ENCODE results near the gene TRIM66.

TRIM66 gene

DNA sequence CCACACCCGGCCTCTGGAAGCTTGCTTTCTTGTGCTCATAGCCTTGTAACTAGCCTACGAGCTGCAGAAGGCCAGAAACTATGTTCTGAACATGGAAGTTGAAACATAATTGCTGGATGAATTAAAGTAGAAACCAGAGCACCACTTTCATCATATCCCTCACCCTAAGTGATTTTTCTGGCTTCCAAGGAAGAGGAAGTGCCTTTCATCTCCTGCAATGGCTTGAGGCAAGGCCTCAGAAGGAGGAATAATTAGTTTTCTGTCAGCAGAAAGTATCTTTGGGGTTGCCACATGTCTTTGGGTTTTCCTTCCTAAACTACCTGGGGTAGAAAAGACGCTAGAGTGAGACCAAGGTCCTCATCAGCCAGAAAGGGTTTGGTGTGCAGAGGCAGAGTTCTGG lies 14.6 kb upstream of the TRIM66 start:
- in situ Hi-C loops (cut with HindIII; ENCODE audit: low pct_unique_long_range_greater_than_20kb, low sequenced_read_pairs), result no loop called here
- no peak for TF ChIP-seq JUND (IDR thresholded peaks at IDR 0.05; ENCODE audit: low read depth)
- DNase-seq (ENCODE audit: low read depth in 1 of 2, low spot score in 1 of 2), result no peak

DNA sequence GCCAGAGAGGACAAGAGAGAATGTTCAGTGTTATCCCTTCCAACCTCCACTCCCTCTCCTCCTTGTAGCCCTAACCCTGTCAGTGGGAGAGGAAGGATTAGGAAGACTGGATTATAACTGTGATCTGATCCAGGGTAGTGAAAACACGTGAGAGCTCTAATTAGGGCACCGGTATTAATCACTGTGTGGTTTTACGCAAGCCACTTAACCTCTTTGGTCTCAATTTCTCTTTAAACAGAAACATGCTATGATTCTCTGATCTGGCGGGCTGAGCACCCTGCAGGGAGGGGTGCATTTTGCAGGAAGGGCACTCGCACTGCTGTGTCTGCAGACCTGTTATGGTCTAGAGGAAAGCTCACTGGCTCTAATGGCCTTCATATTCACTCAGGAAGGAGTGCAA lies 11.7 kb upstream of the TRIM66 start:
- no peak for TF ChIP-seq JUND (IDR thresholded peaks at IDR 0.05; ENCODE audit: low read depth)
- in situ Hi-C loops (cut with HindIII; ENCODE audit: low pct_unique_long_range_greater_than_20kb, low sequenced_read_pairs), result no loop called here
- no peak for DNase-seq (ENCODE audit: low read depth in 1 of 2, low spot score in 1 of 2)

DNA sequence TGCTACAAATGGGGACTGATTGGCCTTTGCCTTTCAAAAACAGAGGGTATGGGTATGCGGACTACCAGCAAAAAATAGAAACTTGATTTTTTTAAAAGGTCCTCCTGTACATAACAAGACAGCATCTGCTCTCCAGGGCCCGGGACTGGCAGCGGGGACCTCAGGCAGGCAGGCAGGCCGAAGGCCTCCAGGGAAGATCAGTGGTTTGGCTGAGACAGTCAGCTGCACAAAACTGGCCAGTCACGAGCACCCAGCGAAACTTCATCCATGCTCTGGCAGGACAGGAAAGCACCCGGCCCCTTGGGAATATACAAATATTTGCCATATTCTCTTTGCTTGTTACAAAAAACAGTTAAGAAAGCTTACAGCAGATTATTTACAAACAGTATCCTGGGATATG lies 11.1 kb upstream of the TRIM66 start:
- in situ Hi-C loops (cut with HindIII; ENCODE audit: low pct_unique_long_range_greater_than_20kb, low sequenced_read_pairs), result no loop called here
- DNase-seq (ENCODE audit: low read depth in 1 of 2, low spot score in 1 of 2), result no peak
- no peak for TF ChIP-seq JUND (IDR thresholded peaks at IDR 0.05; ENCODE audit: low read depth)

DNA sequence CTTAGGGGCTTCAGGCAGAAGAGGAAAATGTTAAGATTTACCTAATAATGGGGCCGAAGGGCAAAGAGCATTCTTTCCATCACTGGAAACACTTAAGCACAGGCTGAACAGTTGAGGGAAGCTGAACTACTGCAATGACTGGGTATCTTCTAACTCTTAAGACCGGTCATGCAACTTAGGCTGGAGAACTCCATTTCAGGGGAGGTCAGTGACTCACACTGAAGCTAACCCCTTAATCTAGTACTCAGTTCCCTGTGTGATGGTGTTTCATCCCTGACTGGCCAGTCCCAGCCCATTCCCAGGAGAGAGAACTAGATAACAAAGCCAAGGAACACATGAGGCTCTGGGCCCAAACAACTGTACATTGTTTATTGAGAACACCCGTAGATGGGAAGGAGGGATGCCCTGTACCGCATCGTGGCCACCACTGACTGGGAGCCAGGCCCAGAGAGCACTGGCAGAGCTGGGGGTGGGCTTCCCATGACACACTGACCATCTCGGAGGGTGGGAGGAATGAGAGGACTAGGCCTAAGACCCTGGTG lies 10.6 kb upstream of the TRIM66 start:
- no peak for DNase-seq (ENCODE audit: low read depth in 1 of 2, low spot score in 1 of 2)
- TF ChIP-seq JUND (IDR thresholded peaks at IDR 0.05; ENCODE audit: low read depth), result no peak
- in situ Hi-C loops (cut with HindIII; ENCODE audit: low pct_unique_long_range_greater_than_20kb, low sequenced_read_pairs), result no loop called here

DNA sequence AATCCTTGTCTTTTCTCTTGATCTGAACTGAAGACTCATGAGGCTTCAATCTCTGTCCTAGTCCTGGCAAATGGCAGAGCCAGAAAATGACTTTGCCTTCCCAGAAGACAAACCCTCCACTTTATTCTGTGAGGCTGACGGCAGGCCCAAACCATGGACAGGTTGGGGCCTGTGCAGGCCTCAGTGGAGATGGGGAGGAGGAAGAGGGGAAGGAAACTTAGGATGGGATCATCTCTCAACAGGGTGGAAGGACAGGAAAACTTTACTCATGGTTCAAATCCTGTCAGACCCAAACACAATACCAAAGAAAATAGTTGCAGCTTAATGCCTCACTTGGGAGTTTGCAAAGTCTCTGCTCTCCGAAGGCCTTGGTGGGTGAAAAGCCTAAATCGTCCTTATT lies 10.0 kb upstream of the TRIM66 start:
- in situ Hi-C loops (cut with HindIII; ENCODE audit: low pct_unique_long_range_greater_than_20kb, low sequenced_read_pairs), result no loop called here
- DNase-seq (ENCODE audit: low read depth in 1 of 2, low spot score in 1 of 2), result no peak
- TF ChIP-seq JUND (IDR thresholded peaks at IDR 0.05; ENCODE audit: low read depth), result no peak

DNA sequence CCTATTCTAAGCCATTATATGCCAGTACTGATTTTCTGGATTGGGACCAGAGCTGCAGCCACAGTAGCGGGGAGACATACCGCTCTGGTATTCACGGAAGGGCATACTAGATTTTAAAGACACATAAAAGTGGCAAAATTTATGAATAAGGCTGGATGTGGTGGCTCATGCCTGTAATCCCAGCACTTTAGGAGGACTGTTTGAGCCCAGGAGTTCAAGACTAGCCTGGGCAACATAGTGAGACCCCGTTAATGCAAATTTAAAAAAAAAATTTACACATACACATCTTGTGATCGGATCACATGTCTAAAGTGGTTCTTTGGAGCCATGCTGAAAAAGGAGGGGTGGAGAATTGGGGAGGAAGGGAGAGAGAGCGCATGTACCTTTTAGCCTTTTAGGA lies 9.1 kb upstream of the TRIM66 start:
- in situ Hi-C loops (cut with HindIII; ENCODE audit: low pct_unique_long_range_greater_than_20kb, low sequenced_read_pairs), result no loop called here
- no peak for DNase-seq (ENCODE audit: low read depth in 1 of 2, low spot score in 1 of 2)
- TF ChIP-seq JUND (IDR thresholded peaks at IDR 0.05; ENCODE audit: low read depth), result no peak

DNA sequence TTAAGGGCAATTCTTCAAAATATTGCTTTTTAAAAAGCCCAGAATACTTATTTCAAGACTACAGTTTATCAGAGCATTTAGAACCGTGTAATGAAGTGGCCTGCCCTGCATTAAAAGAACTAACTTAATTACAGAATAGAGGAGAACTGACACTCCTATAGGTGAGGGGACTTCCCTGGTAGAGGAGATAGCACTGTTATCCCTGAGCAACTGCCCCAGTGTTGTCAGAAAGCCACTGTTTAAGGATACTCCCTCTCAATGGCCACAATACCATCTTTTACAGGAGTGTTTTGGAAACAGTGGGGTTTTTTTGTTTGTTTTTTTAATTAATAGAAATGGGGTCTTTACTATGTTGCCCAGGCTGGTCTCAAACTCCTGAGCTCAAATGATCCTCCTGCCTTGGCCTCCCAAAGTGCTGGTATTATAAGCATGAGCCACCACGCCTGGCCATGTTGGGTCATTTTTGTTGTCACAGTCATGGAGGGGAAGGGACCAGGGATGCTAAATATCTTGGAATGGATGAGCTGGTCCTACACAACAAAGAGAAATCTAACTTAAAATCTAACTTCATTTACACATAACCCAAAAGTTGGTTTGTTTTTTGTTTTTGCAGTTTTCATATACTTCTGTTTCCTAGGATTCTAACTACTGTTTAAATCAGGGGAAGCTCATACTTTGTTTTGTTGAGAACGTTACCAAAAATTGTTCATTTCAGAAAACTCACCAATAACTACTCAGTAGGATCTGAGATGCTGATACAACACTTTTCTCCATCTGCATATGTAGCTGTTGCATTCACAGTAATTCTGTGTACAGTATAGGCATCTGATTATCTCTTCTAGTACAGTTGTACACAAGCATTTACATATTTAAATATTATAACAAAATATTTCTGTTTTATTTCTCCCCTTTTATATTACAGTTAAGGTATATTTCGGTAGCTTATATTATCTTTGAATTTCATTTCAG lies 8.2 kb upstream of the TRIM66 start:
- TF ChIP-seq JUND (IDR thresholded peaks at IDR 0.05; ENCODE audit: low read depth), result no peak
- no peak for DNase-seq (ENCODE audit: low read depth in 1 of 2, low spot score in 1 of 2)
- in situ Hi-C loops (cut with HindIII; ENCODE audit: low pct_unique_long_range_greater_than_20kb, low sequenced_read_pairs), result no loop called here

DNA sequence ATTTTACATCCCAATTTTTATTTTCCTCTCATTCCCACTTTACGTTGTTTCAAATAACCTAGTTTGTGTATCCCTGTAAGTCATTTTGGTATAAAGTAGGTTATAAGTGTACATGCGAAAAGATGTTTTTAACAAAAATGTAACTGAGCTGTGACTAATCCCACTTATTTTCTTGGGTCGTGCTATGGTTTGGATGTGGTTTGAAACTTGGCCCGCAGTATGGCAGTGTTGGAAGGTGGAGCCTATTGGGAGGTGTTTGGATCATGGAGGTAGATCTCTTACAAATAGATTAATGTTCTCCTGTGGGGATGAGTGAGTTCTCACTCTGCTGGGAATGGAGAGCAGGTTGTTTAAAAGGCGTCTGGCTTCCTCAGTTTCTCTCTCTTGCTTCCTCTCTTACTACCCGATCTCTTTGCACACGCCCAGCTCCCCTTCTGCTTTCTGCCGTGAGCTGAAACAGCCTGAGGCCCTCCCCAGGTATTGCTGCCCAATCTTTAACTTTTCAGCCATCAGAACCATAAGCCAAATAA lies 7.3 kb upstream of the TRIM66 start:
- DNase-seq (ENCODE audit: low read depth in 1 of 2, low spot score in 1 of 2), result no peak
- in situ Hi-C loops (cut with HindIII; ENCODE audit: low pct_unique_long_range_greater_than_20kb, low sequenced_read_pairs), result no loop called here
- TF ChIP-seq JUND (IDR thresholded peaks at IDR 0.05; ENCODE audit: low read depth), result no peak

DNA sequence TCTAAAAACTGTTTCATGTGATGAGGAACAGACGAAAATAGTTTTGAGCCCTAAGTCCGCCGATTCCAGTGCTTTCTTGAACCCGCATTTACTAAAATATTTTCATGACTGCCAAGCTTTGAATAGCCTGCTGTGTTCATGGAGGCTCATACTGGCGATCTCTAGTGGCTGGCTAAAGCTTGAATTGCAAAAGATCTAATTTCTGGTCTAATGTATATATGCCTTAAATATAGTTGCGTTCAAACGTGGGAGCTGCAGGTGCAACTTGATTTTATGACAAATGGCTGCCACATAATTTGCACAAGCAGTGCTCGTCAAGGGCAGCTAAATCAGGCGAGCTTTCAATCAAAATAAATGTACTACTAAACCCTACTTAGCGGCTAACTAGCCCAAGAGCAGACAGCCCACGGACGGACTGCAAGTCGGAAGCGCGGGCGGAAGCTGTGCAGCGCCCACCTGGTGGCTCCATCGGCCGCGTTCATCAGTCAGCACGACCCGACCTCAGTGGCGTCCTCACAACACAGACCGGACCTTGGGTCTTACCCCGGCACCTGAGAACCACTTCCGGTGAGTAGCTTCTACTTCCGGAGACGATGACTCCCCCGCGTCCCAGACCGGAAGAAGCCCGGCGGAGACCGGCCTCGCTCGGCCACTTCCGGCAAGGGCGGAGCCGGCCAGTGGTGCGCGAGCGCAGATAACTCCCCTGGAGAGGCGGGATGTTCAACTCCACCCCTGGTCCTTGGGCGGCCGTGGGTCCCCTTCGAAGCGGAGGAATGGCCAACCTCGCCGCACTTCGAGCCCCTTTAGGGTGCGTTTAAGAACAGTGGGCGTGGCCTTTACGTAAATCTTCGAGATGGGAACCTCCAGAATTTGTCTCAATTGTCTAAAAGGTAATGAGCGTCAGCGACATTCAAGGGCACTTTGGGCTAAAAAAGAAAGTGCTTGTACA lies 6.2 kb upstream of the TRIM66 start:
- DNase-seq (ENCODE audit: low read depth in 1 of 2, low spot score in 1 of 2), result peak; percentile 68 to 97
- TF ChIP-seq JUND (IDR thresholded peaks at IDR 0.05; ENCODE audit: low read depth), result no peak
- in situ Hi-C loops (cut with HindIII; ENCODE audit: low pct_unique_long_range_greater_than_20kb, low sequenced_read_pairs), result no loop called here

DNA sequence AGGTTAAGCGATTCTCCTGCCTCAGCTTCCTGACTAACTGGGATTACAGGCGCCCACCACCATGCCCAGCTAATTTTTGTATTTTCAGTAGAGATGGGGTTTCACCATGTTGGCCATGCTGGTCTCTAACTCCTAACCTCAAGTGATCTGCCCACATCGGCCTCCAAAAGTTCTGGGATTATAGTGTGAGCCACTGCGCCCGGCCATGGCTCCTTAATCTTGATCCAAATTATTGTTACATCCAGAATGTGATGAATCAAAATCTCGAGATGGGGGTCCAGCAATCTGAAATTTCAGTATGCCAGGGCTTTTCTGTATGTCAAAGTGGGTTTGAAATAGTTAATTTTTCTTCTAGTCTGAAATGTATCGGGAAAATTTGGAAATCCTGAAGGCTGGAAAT lies 3.9 kb upstream of the TRIM66 start:
- no peak for TF ChIP-seq JUND (IDR thresholded peaks at IDR 0.05; ENCODE audit: low read depth)
- in situ Hi-C loops (cut with HindIII; ENCODE audit: low pct_unique_long_range_greater_than_20kb, low sequenced_read_pairs), result no loop called here
- DNase-seq (ENCODE audit: low read depth in 1 of 2, low spot score in 1 of 2), result no peak

DNA sequence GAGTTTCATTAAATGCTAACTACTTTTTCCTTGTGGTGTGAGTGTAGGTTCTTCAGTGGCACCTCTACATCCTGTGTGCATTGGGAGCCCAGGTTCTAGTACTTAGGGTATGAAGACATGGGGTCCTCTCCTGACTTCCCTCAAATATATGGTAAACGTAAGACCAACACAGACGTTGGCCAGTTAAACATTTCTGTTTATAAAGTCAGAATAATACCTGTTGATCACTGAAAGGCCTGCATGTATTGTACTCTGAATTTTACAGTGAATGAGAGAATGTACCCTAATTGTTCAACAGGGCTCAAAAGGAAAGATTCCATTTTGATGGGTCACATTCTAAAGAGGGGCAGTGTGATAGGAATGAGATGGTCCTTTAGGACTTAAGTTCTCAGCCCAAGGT lies 3.4 kb upstream of the TRIM66 start:
- TF ChIP-seq JUND (IDR thresholded peaks at IDR 0.05; ENCODE audit: low read depth), result no peak
- DNase-seq (ENCODE audit: low read depth in 1 of 2, low spot score in 1 of 2), result no peak
- in situ Hi-C loops (cut with HindIII; ENCODE audit: low pct_unique_long_range_greater_than_20kb, low sequenced_read_pairs), result no loop called here

DNA sequence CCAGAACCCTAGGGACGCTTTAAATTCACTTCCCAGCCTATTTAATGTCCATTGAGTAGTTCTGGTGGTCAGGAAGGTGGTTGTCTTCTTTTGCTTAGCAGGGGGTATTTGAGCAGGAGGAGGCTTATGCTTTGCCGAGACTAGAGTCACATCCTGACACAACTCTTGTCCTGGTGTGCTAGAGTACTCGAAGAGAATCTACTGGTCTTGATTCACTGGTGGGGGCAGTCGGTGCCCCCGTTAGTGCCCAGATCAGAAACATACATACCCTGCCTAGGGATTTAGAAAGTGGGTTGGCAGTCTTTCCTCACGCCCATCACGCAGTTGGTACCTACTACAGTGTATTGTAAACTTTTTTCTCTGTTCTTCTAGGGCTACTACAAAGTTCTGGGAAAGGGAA lies 2.8 kb upstream of the TRIM66 start:
- TF ChIP-seq JUND (IDR thresholded peaks at IDR 0.05; ENCODE audit: low read depth), result no peak
- in situ Hi-C loops (cut with HindIII; ENCODE audit: low pct_unique_long_range_greater_than_20kb, low sequenced_read_pairs), result no loop called here

More for the DNA sequence above, 2.8 kb upstream of the TRIM66 start:
- DNase-seq (ENCODE audit: low read depth in 1 of 2, low spot score in 1 of 2), result no peak
